HepG2 (cell line): ENCODE results near the gene HELZ2. TPM values are rescaled to one million over a fixed set of nuclear protein-coding genes. Genes with fewer than 3 reads are reported as not detected.
A peak's percentile ranks its signal among the peaks of the same experiment; 100 is the strongest.

Experiments
- BORCS8-MEF2B ChIP-seq: sonication (generic); formaldehyde crosslinking; IDR thresholded peaks from 2 replicates; pipeline ENCODE4 v1.8.0; 2022; ENCODE audit warnings: mild to moderate bottlenecking, missing genetic modification reagents
- CENPT ChIP-seq: sonication (generic); formaldehyde crosslinking; IDR thresholded peaks from 2 replicates; pipeline ENCODE4 v1.8.0; 2022; ENCODE audit warnings: low read depth, mild to moderate bottlenecking, moderate library complexity, missing genetic modification reagents
- CHCHD3 ChIP-seq: sonication (generic); formaldehyde crosslinking; IDR thresholded peaks from 2 replicates; pipeline ENCODE4 v1.8.0; 2022; ENCODE audit warnings: mild to moderate bottlenecking, missing genetic modification reagents, moderate library complexity
- EP300 ChIP-seq, 3 experiments: sonication (generic) in 1 of 3; formaldehyde crosslinking in 1 of 3; IDR thresholded peaks; 2 replicates each; pipeline versions ENCODE4 v1.5.1 to v1.6.1; 2011 to 2020; ENCODE audit warnings: low read depth in 2 of 3, low read length in 2 of 3, borderline replicate concordance in 1 of 3, improper control_type of control experiment in 1 of 3, mild to moderate bottlenecking in 1 of 3, missing genetic modification reagents in 1 of 3, moderate library complexity in 1 of 3
- ETV6 ChIP-seq: sonication (generic); formaldehyde crosslinking; conservative IDR thresholded peaks from 2 replicates; pipeline ENCODE4 v1.4.0; 2020; ENCODE audit warnings: missing genetic modification reagents
- HNRNPK ChIP-seq: fragments of 200-400 bp; formaldehyde crosslinking; IDR thresholded peaks from 2 replicates; pipeline ENCODE4 v1.6.1; 2018; ENCODE audit warnings: low read length, low read depth, moderate library complexity, mild to moderate bottlenecking; ENCODE audit not compliant: poor library complexity, severe bottlenecking
- NR2F2 ChIP-seq: IDR thresholded peaks from 2 replicates; pipeline ENCODE4 v1.6.1; 2012; ENCODE audit warnings: low read depth, inconsistent platforms, borderline replicate concordance
- NRL ChIP-seq: sonication (generic); formaldehyde crosslinking; IDR thresholded peaks from 2 replicates; pipeline ENCODE4 v1.5.0; 2020; ENCODE audit warnings: missing genetic modification reagents, mild to moderate bottlenecking, moderate library complexity, borderline replicate concordance
- PATZ1 ChIP-seq: sonication (generic); formaldehyde crosslinking; IDR thresholded peaks from 2 replicates; pipeline ENCODE4 v1.4.0; 2020; ENCODE audit warnings: missing genetic modification reagents
- PLRG1 ChIP-seq: fragments of 450-650 bp; conservative IDR thresholded peaks from 2 replicates; pipeline ENCODE4 v1.6.1; 2016
- RCOR2 ChIP-seq: IDR thresholded peaks from 2 replicates; pipeline ENCODE4 v1.6.1; 2016; ENCODE audit warnings: missing biosample characterization, missing genetic modification reagents
- TBP ChIP-seq: sonication (generic); formaldehyde crosslinking; IDR thresholded peaks from 2 replicates; pipeline ENCODE4 v1.5.0; 2020; ENCODE audit warnings: missing genetic modification reagents
- TBX3 ChIP-seq: fragments of 450-650 bp; IDR thresholded peaks from 2 replicates; pipeline ENCODE4 v1.6.1; 2017; ENCODE audit warnings: antibody characterized with exemption, mild to moderate bottlenecking, inconsistent platforms, borderline replicate concordance
- ZNF263 ChIP-seq: sonication (generic); formaldehyde crosslinking; IDR thresholded peaks from 2 replicates; pipeline ENCODE4 v1.4.0; 2020; ENCODE audit warnings: missing genetic modification reagents
- ZNF430 ChIP-seq: sonication (generic); formaldehyde crosslinking; IDR thresholded peaks from 2 replicates; pipeline ENCODE4 v1.9.0; 2021; ENCODE audit warnings: mild to moderate bottlenecking, missing genetic modification reagents
- ZNF510 ChIP-seq: sonication (generic); formaldehyde crosslinking; IDR thresholded peaks from 2 replicates; pipeline ENCODE4 v1.4.0; 2020; ENCODE audit warnings: low read depth, mild to moderate bottlenecking, missing genetic modification reagents
- ZNF605 ChIP-seq: sonication (generic); formaldehyde crosslinking; IDR thresholded peaks from 2 replicates; pipeline ENCODE4 v1.8.0; 2022; ENCODE audit warnings: mild to moderate bottlenecking, missing genetic modification reagents
- ZNF83 ChIP-seq: sonication (generic); formaldehyde crosslinking; IDR thresholded peaks from 2 replicates; pipeline ENCODE4 v1.4.0; 2020; ENCODE audit warnings: missing genetic modification reagents, mild to moderate bottlenecking, borderline replicate concordance
- polyA plus RNA-seq, 8 experiments: library from polyadenylated mRNA; depleted of rRNA in 3 of 8; stranded (reverse) in 7 of 8; unstranded in 1 of 8; fragments of >200 nt; fragmentation: Illumina TruSeq in 4 of 8; extraction: Trizol in 4 of 8; gene quantifications; 2 replicates each; pipeline versions ENCODE4 v1.2.1 to v1.2.3, GENCODE V29; 2011 to 2016; ENCODE audit warnings: low read depth in 4 of 8, missing spikeins in 1 of 8, mixed read lengths in 1 of 8; ENCODE audit not compliant: insufficient read depth in 1 of 8
- total RNA-seq, 5 experiments: library from RNA; depleted of rRNA; stranded (reverse); fragments of >200 nt; fragmentation: Illumina TruSeq; extraction: Trizol; gene quantifications; 2 replicates each; pipeline ENCODE4 v1.2.3, GENCODE V29; 2016; ENCODE audit warnings: low read depth in 1 of 5
- TF ChIP-seq, protein P1 (sequence below): sonication (generic); formaldehyde crosslinking; IDR thresholded peaks from 2 replicates; pipeline ENCODE4 v1.8.1; 2023; ENCODE audit warnings: missing genetic modification reagents, inconsistent platforms, borderline replicate concordance
- TF ChIP-seq, protein P2 (sequence below): sonication (generic); formaldehyde crosslinking; conservative IDR thresholded peaks from 2 replicates; pipeline ENCODE4 v1.8.0; 2022; ENCODE audit warnings: missing genetic modification reagents
- TF ChIP-seq, protein P3 (sequence below): sonication (generic); formaldehyde crosslinking; IDR thresholded peaks from 2 replicates; pipeline ENCODE4 v1.8.0; 2022; ENCODE audit warnings: mild to moderate bottlenecking, missing genetic modification reagents, borderline replicate concordance

HELZ2 gene
- total and polyA plus RNA-seq, 2 of the 13 experiments (the other 11 are each of a cell fraction or from before 2014, with no cell fraction given): 9.6 to 10.1 TPM

DNA sequence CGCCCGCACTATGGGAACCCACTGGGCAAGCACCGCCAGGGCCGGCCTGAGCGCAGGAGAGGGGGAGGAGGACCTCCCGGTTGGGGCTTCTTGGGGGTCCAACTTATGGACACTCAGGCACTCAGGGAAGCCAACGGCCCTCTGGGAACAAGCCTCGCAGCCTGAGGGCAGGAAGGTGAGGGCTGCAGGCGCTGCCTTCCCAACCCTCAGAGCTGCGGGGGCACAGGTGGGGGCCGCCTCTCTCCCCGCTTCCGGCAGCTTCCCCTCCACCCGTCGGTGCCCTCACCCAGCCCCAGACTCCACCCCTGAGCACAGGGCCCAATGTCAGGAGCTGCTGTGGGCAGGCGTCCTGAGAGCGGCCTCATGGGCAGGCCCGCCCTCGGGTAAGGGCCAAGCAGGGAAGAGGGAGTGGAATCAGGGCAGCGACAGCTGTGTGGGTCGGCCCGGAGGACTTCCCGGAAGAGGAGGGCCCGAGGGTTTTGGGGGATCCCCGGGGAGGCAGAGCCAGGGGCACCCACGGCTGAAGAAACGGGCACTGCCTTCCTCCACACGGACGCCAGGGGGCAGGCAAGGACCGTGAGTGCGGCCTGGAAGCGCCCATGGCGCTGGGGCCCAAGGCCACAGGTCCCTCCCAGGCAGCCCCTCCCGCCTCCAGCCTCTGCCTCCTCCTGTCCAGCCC lies 36.4 kb downstream of the HELZ2 start (continued):
- TF ChIP-seq EP300 (IDR thresholded peaks at IDR 0.05; ENCODE audit: low read depth in 2 of 2, low read length in 2 of 2): peak; percentile 12 to 30; a peak in 2 of 4 replicates
- TF ChIP-seq EP300 (CRISPR knock-in tag; IDR thresholded peaks at IDR 0.05; ENCODE audit: borderline replicate concordance): no peak
- 0 out of 2 replicates have a peak, but pooled peaks have one; percentile 72 for TF ChIP-seq ZNF83 (CRISPR knock-in tag)
- peak; percentile 98 for TF ChIP-seq ETV6 (CRISPR knock-in tag)
- TF ChIP-seq RCOR2 (CRISPR knock-in tag): no peak
- TF ChIP-seq, protein P1, sequence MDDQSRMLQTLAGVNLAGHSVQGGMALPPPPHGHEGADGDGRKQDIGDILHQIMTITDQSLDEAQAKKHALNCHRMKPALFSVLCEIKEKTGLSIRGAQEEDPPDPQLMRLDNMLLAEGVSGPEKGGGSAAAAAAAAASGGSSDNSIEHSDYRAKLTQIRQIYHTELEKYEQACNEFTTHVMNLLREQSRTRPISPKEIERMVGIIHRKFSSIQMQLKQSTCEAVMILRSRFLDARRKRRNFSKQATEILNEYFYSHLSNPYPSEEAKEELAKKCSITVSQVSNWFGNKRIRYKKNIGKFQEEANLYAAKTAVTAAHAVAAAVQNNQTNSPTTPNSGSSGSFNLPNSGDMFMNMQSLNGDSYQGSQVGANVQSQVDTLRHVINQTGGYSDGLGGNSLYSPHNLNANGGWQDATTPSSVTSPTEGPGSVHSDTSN (CRISPR knock-in tag): no peak
- peak; percentile 93; the same call in 1 of the 2 replicates for TF ChIP-seq ZNF430 (CRISPR knock-in tag)
- TF ChIP-seq, protein P2, sequence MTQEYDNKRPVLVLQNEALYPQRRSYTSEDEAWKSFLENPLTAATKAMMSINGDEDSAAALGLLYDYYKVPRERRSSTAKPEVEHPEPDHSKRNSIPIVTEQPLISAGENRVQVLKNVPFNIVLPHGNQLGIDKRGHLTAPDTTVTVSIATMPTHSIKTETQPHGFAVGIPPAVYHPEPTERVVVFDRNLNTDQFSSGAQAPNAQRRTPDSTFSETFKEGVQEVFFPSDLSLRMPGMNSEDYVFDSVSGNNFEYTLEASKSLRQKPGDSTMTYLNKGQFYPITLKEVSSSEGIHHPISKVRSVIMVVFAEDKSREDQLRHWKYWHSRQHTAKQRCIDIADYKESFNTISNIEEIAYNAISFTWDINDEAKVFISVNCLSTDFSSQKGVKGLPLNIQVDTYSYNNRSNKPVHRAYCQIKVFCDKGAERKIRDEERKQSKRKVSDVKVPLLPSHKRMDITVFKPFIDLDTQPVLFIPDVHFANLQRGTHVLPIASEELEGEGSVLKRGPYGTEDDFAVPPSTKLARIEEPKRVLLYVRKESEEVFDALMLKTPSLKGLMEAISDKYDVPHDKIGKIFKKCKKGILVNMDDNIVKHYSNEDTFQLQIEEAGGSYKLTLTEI: no peak
- TF ChIP-seq PLRG1: no peak
- TF ChIP-seq, protein P3, sequence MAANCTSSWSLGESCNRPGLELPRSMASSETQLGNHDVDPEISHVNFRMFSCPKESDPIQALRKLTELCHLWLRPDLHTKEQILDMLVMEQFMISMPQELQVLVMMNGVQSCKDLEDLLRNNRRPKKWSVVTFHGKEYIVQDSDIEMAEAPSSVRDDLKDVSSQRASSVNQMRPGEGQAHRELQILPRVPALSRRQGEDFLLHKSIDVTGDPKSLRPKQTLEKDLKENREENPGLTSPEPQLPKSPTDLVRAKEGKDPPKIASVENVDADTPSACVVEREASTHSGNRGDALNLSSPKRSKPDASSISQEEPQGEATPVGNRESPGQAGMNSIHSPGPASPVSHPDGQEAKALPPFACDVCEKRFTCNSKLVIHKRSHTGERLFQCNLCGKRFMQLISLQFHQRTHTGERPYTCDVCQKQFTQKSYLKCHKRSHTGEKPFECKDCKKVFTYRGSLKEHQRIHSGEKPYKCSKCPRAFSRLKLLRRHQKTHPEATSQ (CRISPR knock-in tag): peak; percentile 81; the same call in 1 of the 2 replicates
- TF ChIP-seq ZNF263: peak; percentile 72; the same call in 1 of the 2 replicates
- peak; percentile 30; the same call in 1 of the 2 replicates for TF ChIP-seq ZNF510
- no peak for TF ChIP-seq NR2F2
- no peak for TF ChIP-seq CENPT (CRISPR knock-in tag)
- peak; percentile 83; the same call in 1 of the 2 replicates for TF ChIP-seq ZNF605 (CRISPR knock-in tag)
- peak; percentile 89; the same call in 1 of the 2 replicates for TF ChIP-seq CHCHD3
- TF ChIP-seq TBP (CRISPR knock-in tag): 0 out of 2 replicates have a peak, but pooled peaks have one; percentile 53
- peak; percentile 94 for TF ChIP-seq NRL (CRISPR knock-in tag)
- peak; percentile 99 for TF ChIP-seq PATZ1 (CRISPR knock-in tag)
- TF ChIP-seq BORCS8-MEF2B (CRISPR knock-in tag): peak; percentile 84
- TF ChIP-seq TBX3: peak; percentile 21; the same call in 1 of the 2 replicates
- TF ChIP-seq HNRNPK: peak; percentile 96
